GM21723 (cell line): ENCODE measurements around the gene MRRF.
"Not testable (repeated sequence)": the region's sequence is repeated elsewhere in the genome, so short reads cannot be mapped to it uniquely, and the experiment has no call there.

Source experiments
- ATAC-seq: cut with Tn5 transposase; IDR thresholded peaks from one replicate; pipeline ENCODE4 v1.9.1; 2021; ENCODE audit warnings: mild to moderate bottlenecking, moderate library complexity; ENCODE audit not compliant: unreplicated experiment

The MRRF gene

GRCh38 chr9:122329597-122329996 is 64.9 kb downstream of the MRRF start:
- ATAC-seq = no peak

- not testable (repeated sequence) for ATAC-seq
Measured at GRCh38 chr9:122330466-122330865, 65.8 kb downstream of the MRRF start.

GRCh38 chr9:122331523-122331927 is 66.8 kb downstream of the MRRF start:
- ATAC-seq = no peak

DNA sequence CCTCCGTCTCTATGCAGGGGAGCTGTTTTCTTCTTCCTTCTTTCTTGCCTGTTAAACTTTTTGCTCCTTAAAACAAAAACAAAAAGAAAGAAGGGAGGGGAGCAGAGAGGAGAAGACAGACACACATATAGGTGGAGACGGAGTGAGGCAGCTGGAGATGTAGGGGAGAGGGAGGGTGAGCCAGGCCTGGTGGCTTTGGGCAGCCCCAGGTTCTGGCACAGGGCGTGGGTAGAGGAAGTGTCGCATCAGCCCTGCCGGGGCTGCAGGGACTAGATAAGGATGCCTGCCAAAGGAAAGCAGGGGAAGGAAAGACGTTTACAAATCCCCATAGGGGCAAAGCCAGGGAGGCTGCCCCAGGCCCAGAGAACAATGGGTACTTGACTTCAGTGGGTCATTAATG is 67.4 kb downstream of the MRRF start:
- no peak for ATAC-seq

DNA sequence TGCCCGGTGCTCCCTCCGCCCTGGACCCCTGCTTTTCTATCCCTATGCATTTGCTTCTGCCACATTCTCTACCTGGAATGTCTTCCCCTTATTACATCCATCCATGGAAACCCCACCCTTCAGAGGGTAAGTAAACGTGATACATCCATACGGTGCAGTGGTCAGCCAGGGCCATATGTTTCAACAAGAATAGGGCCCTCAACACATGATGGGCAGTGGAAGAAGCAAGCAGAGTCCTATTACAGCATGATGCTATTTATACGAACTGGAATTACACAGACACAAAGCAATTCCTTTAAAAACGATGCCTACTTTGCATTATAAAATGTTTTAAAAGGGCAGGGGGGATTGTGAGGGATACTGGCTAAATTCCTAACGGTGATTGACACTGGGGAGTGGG is 68.0 kb downstream of the MRRF start:
- ATAC-seq = no peak

GRCh38 chr9:122333169-122333808 is 68.6 kb downstream of the MRRF start:
- ATAC-seq = no peak

GRCh38 chr9:122334916-122335315 is 70.2 kb downstream of the MRRF start:
- ATAC-seq = no peak

GRCh38 chr9:122336189-122336588 is 71.5 kb downstream of the MRRF start:
- ATAC-seq = no peak

DNA sequence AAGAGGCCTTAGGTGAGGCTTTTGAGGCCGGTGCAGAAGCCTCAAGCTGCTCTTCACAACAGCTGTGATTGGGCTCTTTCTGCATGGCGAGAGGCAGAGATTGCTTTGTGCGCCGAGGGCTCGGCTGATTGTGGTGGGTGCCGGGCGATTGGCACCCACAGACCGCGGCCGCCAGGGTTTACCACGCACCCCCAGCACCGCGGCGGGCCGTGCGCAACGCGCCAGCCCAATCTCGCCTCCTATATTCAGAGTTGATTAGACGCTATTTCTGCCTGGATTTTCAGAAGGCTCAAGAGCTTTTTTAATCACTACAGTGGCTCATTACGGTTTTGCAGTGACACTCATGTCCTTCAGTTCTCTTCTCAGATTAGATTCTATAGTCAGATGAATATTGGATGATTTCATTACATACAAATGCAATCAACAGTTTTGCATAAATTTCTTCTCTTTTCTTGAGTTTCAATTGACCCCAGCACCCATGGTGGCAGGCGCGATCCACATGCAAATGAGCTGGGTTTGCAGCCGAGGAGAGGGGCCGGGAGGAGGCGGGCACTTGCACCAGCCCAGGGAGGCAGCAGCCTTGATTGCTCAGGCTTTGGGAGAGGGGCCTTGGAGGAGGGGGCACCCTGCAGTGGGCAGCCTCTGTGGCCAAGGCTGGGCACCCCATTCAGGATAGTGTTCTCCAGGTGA is 72.3 kb downstream of the MRRF start:
- ATAC-seq = no peak

GRCh38 chr9:122337556-122337929 is 72.9 kb downstream of the MRRF start:
- ATAC-seq = no peak

- no peak for ATAC-seq
Measured at GRCh38 chr9:122338536-122338935, 73.9 kb downstream of the MRRF start.

DNA sequence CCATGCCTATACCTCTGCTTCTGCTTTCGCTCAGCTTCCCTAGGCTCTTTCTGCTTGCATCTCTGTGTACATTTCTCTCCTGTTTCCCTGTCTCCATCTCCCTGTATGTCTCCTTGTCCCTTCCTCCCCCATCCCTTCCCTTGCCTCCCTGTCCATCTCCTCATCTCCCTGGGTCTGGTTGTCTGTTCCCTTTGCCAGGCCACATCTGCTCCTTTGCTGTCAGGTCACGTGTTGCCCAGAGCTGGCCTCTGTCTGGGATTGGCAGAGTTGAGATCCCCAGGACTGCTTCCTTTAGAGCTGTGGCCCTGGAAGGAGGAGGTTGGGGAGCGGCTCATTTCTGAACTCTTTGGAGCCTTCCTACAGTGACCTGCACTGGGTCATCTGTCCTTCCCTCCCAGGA is 74.3 kb downstream of the MRRF start:
- ATAC-seq = no peak

- no peak for ATAC-seq
Measured at GRCh38 chr9:122339579-122339978, 74.9 kb downstream of the MRRF start.

DNA sequence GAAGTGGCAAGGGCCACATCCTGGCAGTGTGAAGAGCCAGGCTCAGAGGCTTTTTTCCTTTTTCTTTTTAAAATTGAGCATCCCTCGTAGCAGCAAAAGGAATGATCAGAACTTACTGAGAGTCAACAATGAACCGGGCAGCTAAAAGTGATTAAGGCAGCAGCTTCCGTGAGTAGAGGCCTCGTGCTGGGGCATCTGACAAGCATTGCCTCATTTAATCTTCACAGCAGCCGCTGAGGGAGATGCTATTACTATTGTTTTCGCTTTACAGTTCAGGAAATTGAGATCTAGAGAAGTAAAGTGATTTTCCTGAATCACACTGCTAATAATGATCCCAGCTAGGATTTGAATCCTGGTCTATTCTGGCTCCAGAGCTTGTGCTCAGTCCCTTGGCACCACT is 75.5 kb downstream of the MRRF start:
- ATAC-seq = no peak

DNA sequence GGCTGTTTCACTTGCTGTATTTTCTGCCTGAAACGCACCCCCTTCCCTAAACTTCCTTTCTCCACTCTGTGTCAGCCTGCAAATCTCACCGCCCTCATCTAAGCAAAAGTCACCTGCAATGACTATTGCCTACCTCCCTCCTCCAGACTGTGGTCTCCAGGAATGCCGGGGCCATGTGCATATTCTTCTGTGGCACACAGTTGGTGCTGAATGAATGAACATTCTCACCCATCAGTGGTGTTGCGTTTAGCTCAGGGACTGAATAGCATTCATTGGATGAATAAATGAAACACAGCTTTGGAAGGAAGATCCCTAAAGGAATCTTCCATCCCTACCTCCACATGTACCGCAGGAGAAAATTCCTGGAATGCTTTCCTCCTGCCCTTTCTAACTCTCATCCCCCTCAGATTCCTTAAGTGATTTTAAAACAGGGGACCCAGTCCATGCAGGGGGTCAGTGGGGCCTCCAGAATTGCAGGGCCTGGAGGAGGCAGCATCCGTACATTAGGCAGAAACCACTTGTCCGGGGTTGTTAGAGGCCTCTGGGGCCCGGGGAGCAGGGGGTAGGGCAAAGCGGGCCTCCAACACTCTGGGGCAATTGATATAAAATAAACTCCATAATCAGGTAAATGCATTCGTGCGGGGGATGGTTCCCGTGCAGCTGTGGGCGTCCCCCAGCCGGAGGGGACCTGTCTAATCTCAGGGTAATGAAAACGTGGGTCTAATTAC is 77.8 kb downstream of the MRRF start:
- ATAC-seq = no peak

DNA sequence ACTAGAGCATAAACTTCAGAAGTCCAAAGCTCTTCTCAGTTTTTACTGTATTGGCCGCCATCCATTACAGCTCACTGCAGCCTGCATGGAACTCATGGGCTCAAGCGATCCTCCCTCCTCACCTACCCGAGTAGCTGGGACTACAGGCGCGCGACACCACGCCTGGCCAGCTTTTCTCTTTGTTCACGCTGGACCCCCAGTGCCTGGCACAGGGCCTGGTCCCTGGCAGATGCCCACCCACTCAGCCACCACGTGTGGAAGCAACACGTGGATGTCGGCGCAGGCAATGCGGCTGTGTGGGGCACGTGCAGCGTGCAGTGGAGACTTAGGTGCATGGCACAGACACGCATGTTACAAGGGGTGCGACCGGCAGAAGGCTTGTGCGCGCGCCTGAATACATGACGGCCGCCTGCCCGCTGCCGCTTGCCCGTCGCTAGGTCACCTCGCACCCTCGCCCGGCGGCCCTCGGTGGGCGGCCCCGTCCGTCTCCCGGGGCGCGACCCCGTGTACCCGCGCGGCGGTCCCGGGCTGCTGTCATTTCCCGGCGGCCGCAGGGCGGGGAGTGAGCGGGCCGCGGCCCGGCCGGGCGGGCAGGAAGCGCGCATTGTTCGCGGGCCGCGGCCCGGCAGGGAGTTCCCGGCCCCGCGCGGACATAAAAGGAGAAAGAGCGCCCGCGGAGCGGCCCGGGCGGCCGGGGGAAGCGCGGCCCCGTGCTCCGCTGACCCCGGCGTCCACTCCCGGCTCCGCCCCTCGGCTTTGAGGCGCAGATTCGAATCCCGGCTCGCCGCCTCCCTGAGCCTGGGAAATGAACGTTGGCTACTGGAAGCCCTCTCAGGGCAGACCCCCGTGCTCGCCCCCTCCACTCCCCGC is 82.0 kb downstream of the MRRF start:
- ATAC-seq = no peak

DNA sequence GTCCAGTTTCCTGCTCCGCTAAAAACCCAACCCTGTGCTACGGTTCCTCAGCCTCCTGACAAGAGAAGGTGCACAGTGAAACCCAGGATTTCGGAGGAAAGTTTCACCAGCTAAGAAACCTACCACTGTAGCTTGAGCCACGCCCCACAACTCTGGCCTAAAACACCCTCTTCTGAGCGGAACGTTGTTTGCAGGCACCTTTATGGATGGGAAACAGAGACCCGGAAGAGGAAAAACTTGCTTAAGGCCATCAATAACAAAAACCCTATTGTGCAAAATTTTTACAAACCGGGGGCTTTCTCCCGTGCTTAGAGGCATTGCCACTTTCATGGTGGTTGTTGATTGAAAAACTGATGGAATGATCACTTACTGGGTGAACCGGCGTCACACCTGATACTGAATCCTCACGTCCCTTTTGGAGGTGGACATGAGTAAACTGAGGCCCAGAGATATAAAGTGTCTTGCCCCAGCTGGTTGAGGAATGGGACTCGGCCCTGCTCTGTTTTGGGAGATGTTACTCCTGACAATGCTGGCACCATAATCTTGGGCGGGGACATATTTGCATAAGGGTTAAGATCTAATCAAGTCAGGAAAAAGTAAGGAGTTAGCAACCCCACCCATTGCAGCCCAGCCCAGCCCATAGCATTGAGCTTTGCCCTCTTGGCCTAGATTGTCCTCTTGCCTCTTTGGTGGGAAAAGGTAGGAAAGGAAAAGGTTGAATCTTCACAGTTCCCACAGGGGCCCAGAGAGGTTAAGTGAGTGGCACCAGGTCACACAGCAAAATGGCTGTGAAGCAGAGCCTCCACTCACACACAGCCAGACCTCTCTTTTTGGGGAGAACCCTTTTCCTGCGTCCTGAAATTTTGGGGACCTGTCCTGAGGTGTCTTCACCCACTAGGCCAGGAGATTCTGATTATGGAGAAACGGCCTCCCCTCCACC is 82.9 kb downstream of the MRRF start:
- no peak for ATAC-seq

DNA sequence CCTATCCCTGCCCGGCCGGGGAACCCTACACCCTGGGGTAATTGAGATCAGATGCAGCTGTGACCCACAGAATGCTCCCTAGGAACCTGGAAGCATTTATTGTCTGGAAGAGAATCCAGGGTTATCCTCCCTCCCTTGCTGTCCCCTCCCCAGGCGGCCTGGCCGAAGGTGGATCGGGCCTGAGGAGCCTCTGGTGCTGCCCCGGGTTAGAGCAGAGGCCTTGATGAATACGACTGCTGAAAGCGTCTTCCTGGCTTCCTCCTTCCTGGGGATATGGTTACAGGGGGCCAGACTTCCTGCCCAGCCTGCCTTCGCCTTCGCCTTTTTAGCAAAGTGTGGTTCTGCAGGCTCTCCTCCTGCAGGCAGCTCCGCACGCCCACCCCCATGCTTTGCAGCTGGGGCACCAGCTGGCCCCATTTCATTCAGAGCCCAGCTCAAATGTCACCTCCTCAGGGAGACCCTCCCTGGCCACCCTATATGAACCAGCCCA is 83.7 kb downstream of the MRRF start:
- no peak for ATAC-seq

GRCh38 chr9:122348791-122349190 is 84.1 kb downstream of the MRRF start:
- no peak for ATAC-seq

DNA sequence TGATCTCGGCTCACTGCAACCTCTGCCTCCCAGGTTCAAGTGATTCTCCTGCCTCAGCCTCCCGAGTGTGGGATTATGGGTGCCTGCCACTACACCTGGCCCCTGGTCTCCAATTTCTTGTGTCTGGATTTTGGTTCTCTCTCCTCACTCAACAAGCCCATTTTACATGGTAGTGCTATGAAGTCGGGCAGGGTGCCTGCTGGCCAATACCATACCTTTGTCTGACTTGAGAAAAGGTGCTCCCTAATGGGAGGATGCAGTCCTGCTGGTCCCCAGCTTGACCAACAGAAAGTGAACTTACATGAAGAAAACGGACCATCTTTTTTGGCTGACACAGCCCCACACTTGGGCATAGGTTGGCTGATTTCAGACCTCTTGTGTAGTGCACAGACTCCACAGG is 84.5 kb downstream of the MRRF start:
- no peak for ATAC-seq
